Naive thymus-derived CD8-positive, alpha-beta T cell (primary cell): ENCODE measurements around the gene ANKS1B. TPM values are rescaled to one million over a fixed set of nuclear protein-coding genes. Genes with fewer than 3 reads are reported as not detected.

ENCODE experiments used
- ATAC-seq, 2 donors: fragments of 150-1000 bp; cut with Tn5 transposase in 1 of 2; sonication (Bioruptor Pico), chemical (Tn5 transposase) in 1 of 2; 1 replicate in 1 of 2; 2 replicates in 1 of 2; pipeline ENCODE4 v1.10.0; 2021; ENCODE audit warnings: mild to moderate bottlenecking in 2 of 2, moderate library complexity in 2 of 2
- POLR2A ChIA-PET: fragments of 350-600 bp; sonication (Branson Sonifier 250); formaldehyde crosslinking; loops from one replicate; lab custom pipeline; 2021; ENCODE audit warnings: antibody characterized with exemption; lab: Charles Lee
- DNase-seq, 10 donors: peaks; one replicate each; pipeline versions ENCODE4 v3.0.0 to v3.0.0-alpha.2; 2020 to 2022
- H3K27ac Mint-ChIP-seq, 10 donors: one replicate each; pipeline ENCODE4 v1.8.0; 2020 to 2022; ENCODE audit warnings: mild to moderate bottlenecking in 10 of 10, mixed read lengths in 10 of 10, moderate library complexity in 4 of 10, inconsistent platforms in 1 of 10
- H3K27me3 Mint-ChIP-seq, 5 donors: one replicate each; pipeline ENCODE4 v1.8.0; 2021 to 2022; ENCODE audit warnings: mixed read lengths in 5 of 5
- H3K36me3 Mint-ChIP-seq, 3 donors: one replicate each; pipeline ENCODE4 v1.8.0; 2020 to 2022; ENCODE audit warnings: mixed read lengths in 3 of 3, mild to moderate bottlenecking in 2 of 3, inconsistent platforms in 1 of 3
- H3K4me1 Mint-ChIP-seq, 4 donors: one replicate each; pipeline ENCODE4 v1.8.0; 2021 to 2022; ENCODE audit warnings: mixed read lengths in 4 of 4
- H3K4me3 Mint-ChIP-seq, 10 donors: one replicate each; pipeline ENCODE4 v1.8.0; 2020 to 2022; ENCODE audit warnings: mild to moderate bottlenecking in 10 of 10, mixed read lengths in 10 of 10, moderate library complexity in 6 of 10, inconsistent platforms in 1 of 10
- H3K9me3 Mint-ChIP-seq, 9 donors: one replicate each; pipeline ENCODE4 v1.8.0; 2020 to 2022; ENCODE audit warnings: mixed read lengths in 9 of 9, mild to moderate bottlenecking in 3 of 9, inconsistent platforms in 1 of 9, moderate library complexity in 1 of 9
- polyA plus RNA-seq, 3 donors: library from polyadenylated mRNA; unstranded; fragments of 300-500 nt; fragmentation: Illumina TruSeq; gene quantifications; one replicate each; pipeline ENCODE4 v1.2.3, GENCODE V29; 2021
- total RNA-seq, 8 experiments: library from RNA in 2 of 8; stranded (reverse) in 2 of 8; gene quantifications; one replicate each; pipeline ENCODE4 v1.2.3 and lab custom pipeline; 2021 to 2026

ANKS1B gene
- total and polyA plus RNA-seq, 5 experiments from 2014 or later, result not detected

DNA sequence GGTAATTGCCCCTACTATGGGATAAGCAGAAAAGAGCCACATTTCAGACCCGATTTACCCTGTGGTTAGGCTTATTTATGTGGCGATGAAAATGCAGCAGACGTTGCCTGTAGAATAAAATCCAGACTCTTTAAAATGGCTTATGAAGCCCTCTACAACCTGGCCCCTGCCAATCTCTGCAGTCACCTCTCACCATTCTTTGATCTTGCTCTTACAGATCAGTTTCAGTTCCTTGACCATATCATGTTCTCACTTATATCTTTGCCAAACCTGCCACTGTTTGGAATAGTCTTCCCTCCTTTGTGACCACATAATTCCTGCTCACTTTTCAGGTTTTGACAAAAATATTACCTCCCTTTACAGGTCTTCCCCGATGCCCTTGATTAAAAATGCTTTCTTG lies 601.5 kb downstream of the ANKS1B start:
- H3K36me3 Mint-ChIP-seq, result no peaks in the 10 kb centered on the region
- no peak for DNase-seq
- H3K9me3 Mint-ChIP-seq, result peaks cover 0 to 13% (median 2%) of the 10 kb centered on the region in 9 donors
- no peak for ATAC-seq
- no peak overlapping the region for H3K4me3 Mint-ChIP-seq
- H3K4me1 Mint-ChIP-seq, result no peaks in the 10 kb centered on the region
- POLR2A ChIA-PET, result no interaction called here
- H3K27me3 Mint-ChIP-seq, result no peaks in the 10 kb centered on the region
- no peak overlapping the region for H3K27ac Mint-ChIP-seq

DNA sequence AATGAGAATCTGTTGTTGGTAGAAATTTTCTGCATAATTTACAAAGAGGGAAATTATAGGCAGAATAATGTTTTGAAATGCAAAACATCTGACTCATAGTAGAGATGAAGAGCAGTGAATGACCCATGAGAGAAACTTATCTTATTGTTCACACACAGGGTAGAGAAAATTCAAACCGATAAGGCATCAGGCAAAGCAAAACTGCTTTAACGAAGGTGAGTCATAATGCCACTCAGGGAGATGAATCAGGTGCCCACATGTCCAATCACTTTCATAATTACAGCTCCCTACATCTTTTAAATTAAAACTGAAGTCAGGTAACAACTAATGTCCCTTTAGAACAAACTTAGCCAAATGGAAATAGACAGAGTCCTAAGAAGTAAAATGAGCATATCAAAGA lies 602.7 kb downstream of the ANKS1B start:
- POLR2A ChIA-PET, result no interaction called here
- no peaks in the 10 kb centered on the region for H3K27me3 Mint-ChIP-seq
- H3K27ac Mint-ChIP-seq, result no peak overlapping the region
- H3K36me3 Mint-ChIP-seq, result no peaks in the 10 kb centered on the region
- no peak overlapping the region for H3K4me3 Mint-ChIP-seq
- DNase-seq (no peak), ATAC-seq (no peak)
- H3K4me1 Mint-ChIP-seq, result no peaks in the 10 kb centered on the region
- peaks cover 0 to 13% (median 2%) of the 10 kb centered on the region in 9 donors for H3K9me3 Mint-ChIP-seq

DNA sequence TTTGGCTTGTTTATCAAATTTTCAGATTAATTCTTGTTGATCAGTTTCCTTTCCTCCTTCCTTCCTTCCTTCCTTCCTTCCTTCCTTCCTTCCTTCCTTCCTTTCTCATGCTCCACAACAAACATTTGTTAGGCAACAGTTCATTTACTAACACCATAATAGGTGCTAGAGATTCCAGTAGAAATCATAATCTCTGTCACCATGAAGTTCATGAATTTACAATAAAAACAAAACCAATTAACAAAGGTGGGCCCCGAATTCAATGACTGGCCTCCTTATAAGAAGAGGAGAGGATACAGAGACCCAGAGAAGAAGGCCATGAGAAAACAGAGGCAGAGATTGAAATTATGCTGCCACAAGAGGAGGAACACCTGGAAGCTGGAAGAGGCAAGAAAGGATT lies 604.0 kb downstream of the ANKS1B start:
- no peaks in the 10 kb centered on the region for H3K27me3 Mint-ChIP-seq

DNA sequence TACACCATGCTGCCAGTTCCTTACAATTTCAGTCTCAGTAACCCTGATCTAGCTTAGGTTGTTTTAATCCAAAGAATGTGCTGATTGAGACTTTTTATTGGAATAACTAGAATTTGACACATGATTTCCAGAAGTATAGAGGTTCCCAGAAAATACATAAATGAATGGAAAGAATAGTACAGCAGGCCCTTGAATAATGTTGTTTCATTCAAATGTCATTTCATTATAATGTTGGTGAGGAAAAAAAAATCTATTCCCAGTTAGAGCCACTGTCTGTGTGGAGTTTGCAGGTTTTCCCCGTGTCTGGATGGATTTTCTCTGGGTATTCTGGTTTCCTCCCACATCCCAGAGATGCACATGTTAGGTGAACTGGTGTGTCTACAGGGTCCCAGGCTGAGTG lies 610.7 kb downstream of the ANKS1B start:
- ATAC-seq (no peak), DNase-seq (no peak)
- Mint-ChIP-seq H3K9me3 (peaks cover 0 to 12% (median 0%) of the 10 kb centered on the region in 9 donors), H3K27ac (no peak overlapping the region), H3K4me1 (no peaks in the 10 kb centered on the region), H3K4me3 (no peak overlapping the region), H3K36me3 (no peaks in the 10 kb centered on the region), H3K27me3 (no peaks in the 10 kb centered on the region)
- POLR2A ChIA-PET, result no interaction called here

More for the DNA sequence above, 604.0 kb downstream of the ANKS1B start:
- ATAC-seq, result no peak
- no peak for DNase-seq
- POLR2A ChIA-PET, result no interaction called here
- no peaks in the 10 kb centered on the region for H3K36me3 Mint-ChIP-seq
- no peak overlapping the region for H3K4me3 Mint-ChIP-seq
- H3K4me1 Mint-ChIP-seq, result no peaks in the 10 kb centered on the region
- H3K27ac Mint-ChIP-seq, result no peak overlapping the region
- H3K9me3 Mint-ChIP-seq, result peaks cover 0 to 13% (median 2%) of the 10 kb centered on the region in 9 donors

DNA sequence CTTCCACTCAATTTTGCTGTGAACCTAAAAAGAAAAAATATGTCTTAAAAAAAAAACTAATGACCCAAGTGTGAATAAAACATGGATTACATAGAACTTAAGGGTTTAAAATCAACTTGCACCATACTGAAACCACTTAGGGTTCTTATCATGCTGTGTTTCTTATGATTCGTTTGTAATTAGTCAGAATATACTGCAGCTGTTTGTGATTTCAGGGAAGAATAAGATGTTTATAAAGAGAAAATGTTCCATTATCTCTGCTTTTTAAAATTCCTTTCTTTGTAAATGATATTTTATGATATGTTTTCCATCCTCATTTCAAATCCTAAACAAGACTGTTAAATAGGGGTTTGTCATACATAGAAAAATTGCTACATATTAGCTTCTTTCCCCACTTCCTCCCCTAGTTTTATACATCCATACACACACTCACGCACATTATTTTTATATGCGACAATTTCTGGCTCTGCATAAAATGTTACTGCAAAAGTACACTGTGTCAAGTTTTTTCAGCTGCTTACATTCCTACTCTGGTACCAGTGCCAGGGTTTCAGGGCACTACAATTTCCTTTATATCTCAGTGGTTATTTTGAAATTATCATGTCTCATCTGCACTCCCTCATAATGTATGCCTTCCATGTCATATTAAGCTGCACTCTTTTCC lies 612.3 kb downstream of the ANKS1B start:
- no peak for DNase-seq
- Mint-ChIP-seq H3K4me3 (no peak overlapping the region), H3K36me3 (no peaks in the 10 kb centered on the region), H3K9me3 (peaks cover 0 to 12% (median 2%) of the 10 kb centered on the region in 9 donors), H3K27me3 (no peaks in the 10 kb centered on the region), H3K27ac (no peak overlapping the region), H3K4me1 (no peaks in the 10 kb centered on the region)
- POLR2A ChIA-PET, result no interaction called here
- ATAC-seq, result no peak

DNA sequence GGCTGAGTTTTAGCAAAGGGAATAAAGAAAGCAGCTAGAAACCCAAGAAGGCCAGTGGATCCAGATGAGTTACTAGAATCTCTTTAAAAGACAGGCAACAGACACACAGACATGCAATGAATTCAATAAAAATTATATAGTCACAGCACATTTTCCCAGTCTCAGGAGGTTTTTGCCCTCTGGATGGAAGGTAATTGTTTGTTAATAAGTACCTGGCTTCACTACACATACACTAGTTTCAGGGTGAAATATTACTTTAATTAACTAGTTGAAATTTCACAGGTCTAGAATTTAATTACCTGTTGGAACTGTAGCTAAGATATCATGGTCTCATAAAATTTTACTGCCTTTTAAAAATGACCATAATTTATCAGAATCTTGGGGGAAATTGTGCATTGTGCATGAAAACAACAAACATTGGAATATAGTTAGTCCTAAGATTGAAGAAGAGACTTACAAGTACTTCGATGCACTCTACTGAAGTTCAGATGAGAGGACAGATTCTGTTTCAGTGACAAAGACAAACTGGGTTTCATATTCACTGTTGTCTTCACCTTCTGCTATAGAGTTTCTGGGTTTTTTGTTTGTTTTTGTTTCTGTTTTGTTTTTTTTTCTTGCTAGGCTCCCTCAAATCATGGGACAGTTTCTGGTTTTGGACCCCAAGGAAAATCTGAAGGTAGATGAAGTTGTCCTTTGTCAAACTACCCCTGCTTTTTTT lies 614.2 kb downstream of the ANKS1B start:
- Mint-ChIP-seq H3K4me3 (no peak overlapping the region), H3K4me1 (no peaks in the 10 kb centered on the region), H3K27me3 (no peaks in the 10 kb centered on the region), H3K27ac (no peak overlapping the region), H3K9me3 (peaks cover 0 to 12% (median 2%) of the 10 kb centered on the region in 9 donors), H3K36me3 (no peaks in the 10 kb centered on the region)
- POLR2A ChIA-PET, result no interaction called here
- ATAC-seq (no peak), DNase-seq (no peak)

DNA sequence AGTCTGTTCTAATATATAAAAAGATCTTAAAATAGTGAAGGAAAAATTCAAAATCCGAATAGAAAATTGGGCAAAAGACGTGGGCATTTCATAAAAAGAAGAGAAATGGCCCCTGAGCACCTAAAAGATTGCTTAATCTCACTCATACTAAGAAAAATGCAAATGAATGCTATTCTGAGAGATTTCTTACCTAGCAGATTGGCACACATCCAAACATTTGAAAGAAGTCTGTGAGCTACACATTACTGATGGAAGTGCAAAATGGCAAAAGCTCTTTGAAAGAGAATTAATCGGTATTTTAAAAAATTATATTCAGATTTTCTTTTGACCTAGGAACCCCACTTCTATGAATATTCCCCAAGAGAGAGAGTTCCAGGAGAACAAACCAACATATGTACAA lies 617.6 kb downstream of the ANKS1B start:
- no peak overlapping the region for H3K27ac Mint-ChIP-seq
- no peak overlapping the region for H3K4me3 Mint-ChIP-seq
- no peaks in the 10 kb centered on the region for H3K4me1 Mint-ChIP-seq
- H3K27me3 Mint-ChIP-seq, result no peaks in the 10 kb centered on the region
- H3K9me3 Mint-ChIP-seq, result peaks cover 0 to 16% (median 2%) of the 10 kb centered on the region in 9 donors
- no peaks in the 10 kb centered on the region for H3K36me3 Mint-ChIP-seq
- no peak for ATAC-seq
- no peak for DNase-seq
- POLR2A ChIA-PET, result no interaction called here

DNA sequence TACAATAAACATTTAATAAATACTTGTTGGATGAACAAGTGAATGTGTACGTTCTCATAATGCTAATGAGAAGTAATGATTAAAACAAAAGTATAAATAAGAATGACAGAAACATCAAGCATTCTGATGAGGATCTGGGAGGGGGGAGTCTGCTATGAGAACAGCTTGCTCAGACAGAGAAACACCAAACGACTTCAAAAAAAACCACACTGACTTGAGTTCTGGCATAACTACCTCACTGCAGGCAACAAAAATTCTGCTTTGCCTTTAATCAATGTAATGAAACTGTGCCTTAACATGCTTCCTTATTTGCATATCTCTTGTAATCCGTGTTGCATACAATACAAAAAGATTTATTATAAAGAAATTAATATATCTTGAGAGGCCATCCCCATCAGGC lies 632.5 kb downstream of the ANKS1B start:
- Mint-ChIP-seq H3K36me3 (no peaks in the 10 kb centered on the region), H3K27me3 (no peaks in the 10 kb centered on the region), H3K27ac (no peak overlapping the region), H3K4me3 (no peak overlapping the region), H3K4me1 (no peaks in the 10 kb centered on the region), H3K9me3 (peaks cover 0 to 29% (median 0%) of the 10 kb centered on the region in 9 donors)
- no peak for DNase-seq
- no peak for ATAC-seq
- POLR2A ChIA-PET, result no interaction called here

DNA sequence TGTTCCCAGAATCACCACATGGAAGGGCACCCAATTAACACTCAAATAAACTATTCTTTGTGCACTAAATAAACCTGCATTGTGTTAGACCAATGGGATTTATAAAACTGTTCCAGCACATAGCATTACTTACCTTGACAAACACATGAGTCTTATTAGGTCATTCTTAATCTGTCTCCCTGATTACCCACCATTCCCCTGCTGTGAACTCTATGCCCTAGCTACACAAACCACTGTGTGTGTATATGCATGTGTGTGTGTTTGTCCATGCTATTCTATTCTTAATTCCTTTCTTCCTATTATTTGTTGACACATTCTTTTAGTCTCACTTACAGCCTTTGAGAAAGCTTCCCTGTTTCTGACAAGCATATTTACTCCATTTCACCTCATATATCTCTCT lies 640.8 kb downstream of the ANKS1B start:
- Mint-ChIP-seq H3K9me3 (peaks cover 0 to 8% (median 5%) of the 10 kb centered on the region in 9 donors), H3K27ac (no peak overlapping the region), H3K27me3 (peaks cover 0 to 2% (median 0%) of the 10 kb centered on the region in 5 donors), H3K4me1 (no peaks in the 10 kb centered on the region), H3K4me3 (no peak overlapping the region), H3K36me3 (no peaks in the 10 kb centered on the region)
- no peak for ATAC-seq
- DNase-seq, result no peak
- POLR2A ChIA-PET, result no interaction called here

DNA sequence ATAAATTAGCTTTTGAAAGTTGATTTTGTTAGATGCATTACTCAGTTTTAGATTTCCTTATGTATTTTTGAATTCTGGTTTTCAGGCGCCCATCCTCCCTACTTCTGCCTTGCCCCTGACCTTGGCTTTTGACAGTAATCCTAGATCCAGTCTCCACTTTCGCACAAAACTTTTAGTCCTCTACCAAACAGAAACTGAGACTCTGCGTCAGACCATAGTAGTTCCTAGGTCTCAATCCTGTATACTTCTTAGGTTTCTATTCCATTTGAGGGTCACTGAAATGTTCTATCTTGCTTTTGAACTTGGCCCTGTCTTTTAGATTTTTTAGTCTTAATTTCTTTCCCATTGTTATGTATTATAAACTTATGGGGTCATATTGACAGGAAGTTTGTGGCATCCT lies 645.1 kb downstream of the ANKS1B start:
- ATAC-seq, result no peak
- no peaks in the 10 kb centered on the region for H3K4me1 Mint-ChIP-seq
- no peak overlapping the region for H3K27ac Mint-ChIP-seq
- DNase-seq, result no peak
- H3K27me3 Mint-ChIP-seq, result peaks cover 0 to 2% (median 0%) of the 10 kb centered on the region in 5 donors
- H3K36me3 Mint-ChIP-seq, result no peaks in the 10 kb centered on the region
- peaks cover 0 to 25% (median 8%) of the 10 kb centered on the region in 9 donors for H3K9me3 Mint-ChIP-seq
- H3K4me3 Mint-ChIP-seq, result no peak overlapping the region
- POLR2A ChIA-PET, result no interaction called here

DNA sequence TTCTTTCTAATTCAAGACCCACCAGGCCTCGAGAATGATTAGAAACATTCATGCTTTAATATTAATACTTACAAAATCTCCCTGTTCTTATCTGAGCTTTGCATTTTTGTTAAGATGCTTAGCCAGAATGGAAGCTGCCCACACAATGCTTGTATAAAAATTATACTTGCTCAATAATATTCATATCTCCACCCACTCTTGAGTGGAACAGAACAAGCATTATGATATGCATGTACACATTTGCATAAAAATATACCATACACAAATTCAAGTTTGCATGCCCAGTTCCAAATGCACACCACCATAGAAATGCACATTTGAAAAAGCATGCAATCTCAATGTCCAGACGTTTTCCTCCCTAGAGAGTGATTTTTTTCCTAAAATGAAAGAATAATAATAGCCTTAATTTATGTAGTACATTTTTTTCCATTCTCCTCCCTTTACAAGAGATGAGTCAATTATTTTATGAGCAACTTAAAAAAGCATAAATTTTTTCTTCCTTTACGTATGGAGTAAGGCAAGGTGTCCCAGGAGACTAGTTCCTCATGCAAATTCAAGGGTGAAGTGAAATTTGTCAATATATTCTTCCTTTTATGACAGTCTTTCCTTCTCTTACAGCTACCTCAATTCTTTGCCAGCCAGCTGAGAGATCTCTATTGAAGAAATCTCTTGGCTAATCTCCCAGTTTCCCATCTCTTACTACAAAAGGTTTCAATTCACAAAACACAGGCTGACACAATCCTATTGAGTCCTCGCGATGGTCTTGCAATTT lies 650.3 kb downstream of the ANKS1B start:
- ATAC-seq, result no peak
- no peaks in the 10 kb centered on the region for H3K27me3 Mint-ChIP-seq
- no peak overlapping the region for H3K4me3 Mint-ChIP-seq
- no peaks in the 10 kb centered on the region for H3K36me3 Mint-ChIP-seq
- POLR2A ChIA-PET, result no interaction called here
- no peak for DNase-seq
- no peak overlapping the region for H3K27ac Mint-ChIP-seq
- no peaks in the 10 kb centered on the region for H3K4me1 Mint-ChIP-seq
- peaks cover 0 to 23% (median 6%) of the 10 kb centered on the region in 9 donors for H3K9me3 Mint-ChIP-seq

DNA sequence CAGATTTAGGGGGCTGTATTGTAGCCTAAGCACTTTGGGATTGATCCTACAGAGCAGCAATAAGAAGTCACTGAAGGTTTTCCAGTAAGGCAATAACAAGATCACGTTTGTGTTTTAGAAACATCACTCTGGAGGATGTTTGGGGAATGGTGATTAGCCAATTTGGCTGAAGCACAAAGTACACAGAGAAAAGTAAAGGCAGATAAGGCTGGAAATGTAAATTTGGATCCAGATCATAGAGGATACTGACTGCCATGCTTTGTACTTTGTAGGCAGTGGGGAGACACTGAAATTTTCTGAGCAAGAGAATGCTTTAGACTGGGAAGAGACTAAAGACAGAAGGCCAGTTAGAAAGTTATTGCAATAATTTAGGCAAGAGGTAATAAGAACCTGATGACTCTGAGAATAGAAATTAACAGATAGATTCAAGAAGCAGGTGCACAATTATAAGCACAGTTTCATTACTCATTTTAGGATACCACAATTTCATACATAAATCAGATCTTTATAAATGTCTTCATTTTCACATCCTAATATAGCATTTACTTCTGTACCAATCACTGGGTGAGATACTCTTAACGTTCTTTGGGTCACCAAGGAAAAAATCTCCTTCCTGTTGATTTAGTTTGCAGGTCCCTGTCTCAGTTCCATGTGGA lies 651.7 kb downstream of the ANKS1B start:
- Mint-ChIP-seq H3K4me3 (no peak overlapping the region), H3K27ac (no peak overlapping the region), H3K9me3 (peaks cover 0 to 25% (median 7%) of the 10 kb centered on the region in 9 donors), H3K27me3 (no peaks in the 10 kb centered on the region), H3K36me3 (no peaks in the 10 kb centered on the region), H3K4me1 (no peaks in the 10 kb centered on the region)
- DNase-seq, result no peak
- ATAC-seq, result no peak
- POLR2A ChIA-PET, result no interaction called here

DNA sequence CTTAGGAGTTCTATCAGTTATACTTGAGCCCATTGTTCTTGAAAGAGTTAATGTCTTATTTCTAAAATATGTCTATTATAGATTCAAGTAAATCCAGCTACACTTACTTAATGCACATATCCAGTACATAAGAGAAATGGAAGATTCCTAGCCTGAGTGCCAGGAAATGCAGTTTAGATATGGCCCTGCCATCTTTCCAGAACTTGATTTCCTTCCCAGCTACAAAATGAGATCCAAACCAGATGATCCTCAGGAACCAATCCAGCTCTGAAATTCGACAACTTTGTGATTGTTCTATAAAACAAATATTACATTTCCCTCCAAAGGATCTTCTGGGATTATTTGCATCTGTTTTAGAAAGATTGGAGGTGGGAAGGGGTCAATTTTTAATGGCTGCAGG lies 654.5 kb downstream of the ANKS1B start:
- no peak for ATAC-seq
- Mint-ChIP-seq H3K27me3 (no peaks in the 10 kb centered on the region), H3K4me1 (no peaks in the 10 kb centered on the region), H3K4me3 (no peak overlapping the region), H3K27ac (no peak overlapping the region), H3K36me3 (no peaks in the 10 kb centered on the region), H3K9me3 (peaks cover 0 to 11% (median 4%) of the 10 kb centered on the region in 9 donors)
- no peak for DNase-seq
- POLR2A ChIA-PET, result no interaction called here
